Stimulated activated effector memory CD8-positive, alpha-beta T cell treated with anti-CD3 and anti-CD28 coated beads, Interleukin-12 subunit alpha, Interleukin-12 subunit beta, amount 100 ng/mL, for 72 hours (primary cell): ENCODE results near the gene SHROOM2.
A peak's percentile ranks its signal among the peaks of the same experiment; 100 is the strongest.

Source experiments
- ATAC-seq: fragments of 150-1000 bp; cut with Tn5 transposase; 2 replicates; pipeline ENCODE4 v1.10.0; 2021
- DNase-seq, 2 donors: peaks; one replicate each; pipeline ENCODE4 v3.0.0; 2021 to 2022; ENCODE audit warnings: low spot score in 2 of 2
- H3K27ac Mint-ChIP-seq: one replicate; pipeline ENCODE4 v1.8.0; 2022; ENCODE audit warnings: mild to moderate bottlenecking, mixed read lengths
- H3K36me3 Mint-ChIP-seq: one replicate; pipeline ENCODE4 v1.8.0; 2022; ENCODE audit warnings: mild to moderate bottlenecking, mixed read lengths
- H3K4me1 Mint-ChIP-seq: one replicate; pipeline ENCODE4 v1.8.0; 2022; ENCODE audit warnings: mixed read lengths
- H3K4me3 Mint-ChIP-seq: one replicate; pipeline ENCODE4 v1.8.0; 2022; ENCODE audit warnings: mild to moderate bottlenecking, mixed read lengths
- H3K9me3 Mint-ChIP-seq: one replicate; pipeline ENCODE4 v1.8.0; 2022; ENCODE audit warnings: mixed read lengths

Gene SHROOM2

DNA sequence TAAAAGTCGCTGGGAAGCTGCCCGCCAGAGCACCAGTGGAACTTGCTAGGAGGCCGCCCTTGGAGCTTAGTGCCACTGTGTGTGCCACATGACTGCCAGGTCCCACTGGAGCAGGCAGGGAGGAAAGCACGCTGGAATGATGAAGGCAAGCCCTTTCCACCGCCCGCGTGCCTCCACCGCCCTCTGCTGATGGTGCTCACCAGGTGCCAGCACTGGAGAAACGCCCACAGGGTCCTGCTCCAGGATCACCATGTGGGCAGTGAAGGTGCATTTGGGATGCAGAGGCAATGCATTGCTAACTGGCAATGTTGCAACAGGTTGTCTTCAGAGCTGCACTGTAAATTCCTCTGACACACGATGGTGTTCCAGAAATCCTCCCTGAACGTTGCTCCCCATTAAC lies 76.3 kb downstream of the SHROOM2 start:
- ATAC-seq (no peak), DNase-seq (no peak)
- Mint-ChIP-seq H3K27ac (no peak overlapping the region), H3K9me3 (no peaks in the 10 kb centered on the region), H3K36me3 (no peaks in the 10 kb centered on the region), H3K4me3 (no peak overlapping the region), H3K4me1 (no peaks in the 10 kb centered on the region)

DNA sequence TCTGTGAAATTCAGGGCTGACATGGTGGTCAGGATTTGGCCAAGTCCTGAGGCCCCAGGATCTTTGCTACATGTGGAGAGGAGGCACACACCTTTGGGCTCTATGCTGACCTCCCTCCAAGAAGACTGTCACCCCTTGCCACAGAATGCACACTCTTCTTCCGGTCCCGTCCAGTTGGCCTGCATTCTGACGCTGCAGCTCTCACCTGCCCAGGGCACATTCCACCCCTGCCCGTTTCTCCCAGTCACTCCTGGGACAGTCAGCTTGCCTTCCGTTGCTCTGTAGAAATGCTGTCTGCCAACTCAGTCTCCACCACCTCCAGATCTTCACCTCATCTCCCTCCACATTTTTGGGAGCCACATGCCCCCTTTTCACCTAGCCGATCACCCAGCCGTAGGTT lies 76.7 kb downstream of the SHROOM2 start:
- Mint-ChIP-seq H3K27ac (no peak overlapping the region), H3K4me1 (no peaks in the 10 kb centered on the region), H3K4me3 (no peak overlapping the region), H3K36me3 (no peaks in the 10 kb centered on the region), H3K9me3 (no peaks in the 10 kb centered on the region)
- ATAC-seq (no peak), DNase-seq (no peak)

DNA sequence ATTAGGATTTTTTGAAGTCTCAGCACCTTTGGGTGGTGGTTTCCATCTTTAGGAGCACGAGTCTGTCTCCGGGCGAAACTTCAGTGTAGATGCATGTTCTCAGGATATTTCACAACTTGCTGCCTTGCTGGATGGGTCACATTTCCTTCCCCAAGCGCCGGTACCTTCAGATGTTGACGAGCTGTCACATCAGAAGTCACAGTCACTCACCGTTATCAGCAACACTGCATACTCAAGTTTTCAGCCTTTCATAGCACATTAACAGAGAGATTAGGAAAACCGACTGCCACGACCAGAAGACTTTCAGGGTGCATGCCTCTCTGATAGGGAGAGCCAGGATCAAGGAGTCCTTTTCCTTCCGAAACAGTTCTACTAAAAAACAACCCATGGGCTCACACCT lies 77.8 kb downstream of the SHROOM2 start:
- Mint-ChIP-seq H3K36me3 (no peaks in the 10 kb centered on the region), H3K4me1 (no peaks in the 10 kb centered on the region), H3K9me3 (no peaks in the 10 kb centered on the region), H3K27ac (no peak overlapping the region), H3K4me3 (no peak overlapping the region)
- ATAC-seq (no peak), DNase-seq (no peak)

DNA sequence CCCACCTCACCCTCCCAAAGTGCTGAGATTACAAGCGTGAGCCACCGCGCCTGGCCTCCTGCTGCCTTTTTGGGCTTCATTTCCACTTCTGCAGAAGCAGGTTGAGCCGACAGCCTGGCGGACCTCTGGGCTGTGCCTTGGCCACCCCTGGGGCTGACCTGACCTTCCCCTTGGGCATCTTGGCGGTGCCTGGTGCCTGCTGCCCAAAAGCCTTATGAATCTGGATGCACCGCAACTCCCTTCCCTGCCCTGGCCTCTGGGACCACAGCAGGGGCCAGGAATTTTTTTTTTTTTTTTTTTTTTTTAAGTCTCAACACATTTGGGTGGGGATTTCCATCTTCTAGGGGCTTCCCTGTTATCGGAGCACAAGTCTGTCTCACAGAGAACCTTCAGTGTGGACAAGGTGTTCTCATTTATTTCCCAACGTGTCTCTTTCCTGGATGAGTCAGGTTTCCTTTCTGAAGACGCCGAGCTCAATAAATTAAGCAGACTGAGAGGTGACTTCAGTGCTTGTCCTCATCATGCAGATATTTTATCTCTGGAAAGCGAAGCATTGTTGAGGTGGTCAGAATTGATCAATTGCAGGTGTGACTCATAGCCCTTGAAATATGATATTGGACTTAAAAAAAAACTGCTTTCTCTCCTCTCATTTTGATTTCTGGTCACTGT lies 79.7 kb downstream of the SHROOM2 start:
- Mint-ChIP-seq H3K27ac (no peak overlapping the region), H3K4me3 (no peak overlapping the region), H3K9me3 (no peaks in the 10 kb centered on the region), H3K36me3 (no peaks in the 10 kb centered on the region), H3K4me1 (no peaks in the 10 kb centered on the region)
- no peak for ATAC-seq
- no peak for DNase-seq

DNA sequence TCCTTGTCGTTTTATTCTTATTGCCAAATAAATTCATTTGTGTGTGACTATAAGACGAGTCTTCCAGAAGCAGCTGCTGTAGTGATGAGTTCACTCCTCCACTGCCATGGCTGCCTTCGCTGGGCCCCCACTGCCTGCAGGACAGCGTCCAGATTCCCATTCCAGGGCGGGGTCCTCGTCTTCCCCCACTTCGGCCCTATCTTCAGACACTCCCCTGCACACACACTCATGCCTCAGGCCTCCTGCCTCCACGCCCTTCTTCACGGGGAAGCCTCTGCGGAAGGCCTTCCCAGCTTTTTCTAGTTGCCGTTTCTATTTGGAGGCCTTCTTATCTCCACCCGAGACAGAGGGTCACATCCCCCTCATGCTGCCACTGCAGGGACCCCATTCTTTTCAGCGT lies 80.4 kb downstream of the SHROOM2 start:
- DNase-seq (no peak), ATAC-seq (no peak)
- H3K4me1 Mint-ChIP-seq: no peaks in the 10 kb centered on the region
- H3K4me3 Mint-ChIP-seq: no peak overlapping the region
- no peaks in the 10 kb centered on the region for H3K36me3 Mint-ChIP-seq
- no peaks in the 10 kb centered on the region for H3K9me3 Mint-ChIP-seq
- H3K27ac Mint-ChIP-seq: no peak overlapping the region

DNA sequence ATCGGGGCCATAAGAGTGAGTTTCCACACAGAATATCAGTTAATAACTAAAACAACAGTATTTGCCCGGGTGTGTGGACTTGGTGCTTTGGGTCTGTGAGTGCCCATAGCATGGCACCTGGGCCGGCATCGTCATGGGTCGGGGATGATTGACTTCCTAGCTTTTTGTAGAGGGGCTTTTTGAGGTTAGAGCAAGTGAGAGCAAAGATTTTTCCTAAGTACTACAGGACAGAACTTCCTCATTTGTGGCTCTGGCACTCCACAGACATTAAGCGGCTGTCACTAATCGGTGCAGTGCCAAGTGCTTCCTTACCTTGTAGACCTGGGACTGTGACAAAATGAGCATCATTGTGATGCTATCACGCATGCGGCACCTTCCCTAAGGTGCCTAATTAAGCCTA lies 81.0 kb downstream of the SHROOM2 start:
- ATAC-seq: no peak

DNA sequence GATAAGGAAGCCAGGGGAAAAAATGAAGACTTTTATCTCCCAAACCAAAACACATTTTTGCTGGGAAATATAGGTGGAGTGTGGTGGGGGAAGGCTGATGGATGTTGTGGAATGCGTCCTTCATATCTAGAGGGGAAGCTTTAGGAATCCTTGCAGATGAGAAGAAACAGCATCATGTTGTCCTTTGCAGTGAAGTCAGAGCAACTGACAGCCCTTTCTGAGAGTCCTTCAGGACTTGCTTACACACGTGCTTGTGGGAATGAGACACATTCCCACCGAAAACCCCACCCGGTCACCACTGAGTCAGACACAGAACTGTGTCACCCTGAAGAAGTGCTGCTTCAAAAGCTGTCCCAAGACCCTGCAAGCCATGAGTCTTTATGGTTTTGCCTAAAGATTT lies 81.5 kb downstream of the SHROOM2 start:
- no peaks in the 10 kb centered on the region for H3K4me1 Mint-ChIP-seq
- no peak overlapping the region for H3K27ac Mint-ChIP-seq
- no peak for ATAC-seq

More for the DNA sequence above, 81.0 kb downstream of the SHROOM2 start:
- Mint-ChIP-seq H3K9me3 (no peaks in the 10 kb centered on the region), H3K4me1 (no peaks in the 10 kb centered on the region), H3K36me3 (no peaks in the 10 kb centered on the region), H3K4me3 (no peak overlapping the region), H3K27ac (no peak overlapping the region)
- no peak for DNase-seq

DNA sequence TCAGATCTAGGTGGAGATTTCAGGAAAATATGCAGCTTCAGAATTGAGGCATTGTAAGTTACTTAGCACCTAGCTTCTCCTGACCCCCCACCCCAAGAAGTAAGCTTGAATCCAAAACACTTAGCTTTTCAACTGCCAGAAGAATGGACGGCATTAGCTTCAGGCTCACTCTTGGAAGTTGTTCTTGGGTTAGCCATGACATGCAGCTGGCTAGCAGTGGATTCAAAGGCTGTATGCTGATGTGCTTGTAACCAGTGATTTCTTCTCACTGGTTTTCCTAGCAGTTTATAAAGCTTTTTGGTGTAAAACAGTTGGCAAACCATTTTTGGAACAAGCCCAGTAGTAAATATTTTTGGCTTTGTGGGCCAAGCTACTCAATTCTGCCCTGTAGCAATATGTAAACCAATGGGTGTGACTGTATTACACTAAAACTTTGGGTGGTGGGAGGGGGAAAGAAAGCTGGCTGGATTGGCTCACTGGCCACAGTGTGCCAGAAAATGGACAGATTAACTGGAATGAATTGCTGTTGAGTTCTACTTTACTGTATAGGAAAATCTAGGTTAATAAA lies 85.6 kb downstream of the SHROOM2 start:
- ATAC-seq (no peak), DNase-seq (no peak)
- Mint-ChIP-seq H3K4me3 (no peak overlapping the region), H3K27ac (no peak overlapping the region), H3K4me1 (peaks cover 6% of the 10 kb centered on the region), H3K36me3 (no peaks in the 10 kb centered on the region), H3K9me3 (no peaks in the 10 kb centered on the region)

More for the DNA sequence above, 81.5 kb downstream of the SHROOM2 start:
- Mint-ChIP-seq H3K4me3 (no peak overlapping the region), H3K36me3 (no peaks in the 10 kb centered on the region), H3K9me3 (no peaks in the 10 kb centered on the region)
- DNase-seq: no peak

DNA sequence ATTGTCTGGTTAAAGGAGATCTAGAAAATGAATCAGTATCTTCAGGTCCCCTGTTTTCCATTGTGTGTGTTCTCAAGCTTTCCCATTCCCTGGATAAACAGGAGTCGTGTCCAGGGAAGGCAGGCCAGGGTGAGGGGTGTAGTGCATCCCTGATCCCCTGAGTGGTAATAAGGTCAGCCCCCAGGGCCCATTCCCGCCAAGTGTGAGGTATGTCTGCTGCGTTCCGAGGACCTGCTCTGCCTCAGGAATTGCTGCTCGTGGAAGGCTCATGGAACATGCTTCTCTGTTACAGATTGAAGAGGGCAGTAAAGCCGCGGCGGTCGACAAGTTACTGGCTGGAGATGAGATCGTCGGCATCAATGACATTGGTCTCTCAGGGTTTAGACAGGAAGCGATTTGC lies 87.1 kb downstream of the SHROOM2 start:
- Mint-ChIP-seq H3K36me3 (no peaks in the 10 kb centered on the region), H3K9me3 (no peaks in the 10 kb centered on the region), H3K4me1 (peaks cover 6% of the 10 kb centered on the region), H3K4me3 (no peak overlapping the region), H3K27ac (no peak overlapping the region)
- ATAC-seq (no peak), DNase-seq (no peak)

DNA sequence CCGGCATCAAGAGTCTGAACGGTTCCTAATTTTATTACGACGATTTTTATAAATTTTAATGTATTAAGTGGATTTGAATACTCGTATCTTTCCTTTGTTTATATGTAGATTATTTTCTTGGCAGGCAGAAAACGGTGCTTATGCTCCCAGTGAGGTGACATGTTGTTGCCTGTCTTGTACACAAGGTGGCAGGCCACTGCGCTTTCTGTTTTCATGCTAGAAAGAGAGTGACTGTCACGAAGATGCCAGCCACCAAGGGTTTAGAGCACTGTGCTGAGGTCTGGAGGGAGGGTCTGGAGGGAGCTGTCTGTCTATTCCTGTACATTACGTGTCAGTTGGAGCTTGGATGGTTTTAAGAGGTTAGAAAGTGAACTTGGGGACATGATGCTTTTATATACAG lies 87.7 kb downstream of the SHROOM2 start:
- peaks cover 6% of the 10 kb centered on the region for H3K4me1 Mint-ChIP-seq

DNA sequence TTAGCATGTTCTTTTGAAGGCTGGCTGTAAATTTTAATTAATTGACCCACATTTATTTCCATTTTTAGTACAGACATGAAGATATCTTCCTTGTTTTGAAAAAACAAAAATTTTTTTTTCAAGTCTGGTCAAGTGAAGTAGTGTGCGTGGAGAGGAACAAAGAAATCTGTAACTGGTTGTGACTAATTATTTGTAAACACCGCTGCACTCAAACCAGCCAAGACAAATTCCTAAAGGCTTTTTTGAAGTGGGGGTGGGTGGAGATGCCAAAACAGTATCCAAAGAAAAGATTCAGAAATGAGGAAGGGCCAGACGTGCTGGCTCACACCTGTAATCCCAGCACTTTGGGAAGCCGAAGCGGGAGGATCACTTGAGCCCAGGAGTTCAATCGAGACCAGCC lies 88.3 kb downstream of the SHROOM2 start:
- Mint-ChIP-seq H3K27ac (no peak overlapping the region), H3K9me3 (no peaks in the 10 kb centered on the region), H3K4me1 (peaks cover 6% of the 10 kb centered on the region), H3K4me3 (no peak overlapping the region), H3K36me3 (no peaks in the 10 kb centered on the region)
- ATAC-seq (no peak), DNase-seq (no peak)

More for the DNA sequence above, 87.7 kb downstream of the SHROOM2 start:
- Mint-ChIP-seq H3K9me3 (no peaks in the 10 kb centered on the region), H3K27ac (no peak overlapping the region), H3K4me3 (no peak overlapping the region), H3K36me3 (no peaks in the 10 kb centered on the region)
- DNase-seq: peak in 1 of 2 donors; percentile 50
- ATAC-seq: peak; percentile 63

DNA sequence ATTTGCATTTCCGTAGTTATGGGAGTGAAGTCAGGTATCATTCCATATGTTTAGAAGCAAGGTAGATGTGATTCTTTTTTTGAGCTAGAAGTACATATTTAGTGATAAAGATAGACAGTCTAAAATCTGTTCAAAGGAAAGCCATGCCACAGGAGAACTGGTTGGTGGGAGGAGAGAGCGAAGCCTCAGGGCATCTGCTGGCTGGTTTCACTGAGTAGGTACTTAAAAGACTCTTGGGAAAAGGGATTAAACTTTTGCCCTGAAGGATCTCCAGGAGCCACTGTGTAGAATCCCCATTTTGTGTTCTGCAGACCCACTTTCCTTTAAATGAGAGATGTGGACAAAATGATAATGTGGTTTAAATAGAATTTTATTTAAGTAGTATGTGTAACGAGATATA lies 89.6 kb downstream of the SHROOM2 start:
- no peaks in the 10 kb centered on the region for H3K9me3 Mint-ChIP-seq
- no peak for DNase-seq
- H3K4me1 Mint-ChIP-seq: peaks cover 6% of the 10 kb centered on the region
- H3K27ac Mint-ChIP-seq: no peak overlapping the region
- no peak for ATAC-seq
- H3K36me3 Mint-ChIP-seq: no peaks in the 10 kb centered on the region
- H3K4me3 Mint-ChIP-seq: no peak overlapping the region

DNA sequence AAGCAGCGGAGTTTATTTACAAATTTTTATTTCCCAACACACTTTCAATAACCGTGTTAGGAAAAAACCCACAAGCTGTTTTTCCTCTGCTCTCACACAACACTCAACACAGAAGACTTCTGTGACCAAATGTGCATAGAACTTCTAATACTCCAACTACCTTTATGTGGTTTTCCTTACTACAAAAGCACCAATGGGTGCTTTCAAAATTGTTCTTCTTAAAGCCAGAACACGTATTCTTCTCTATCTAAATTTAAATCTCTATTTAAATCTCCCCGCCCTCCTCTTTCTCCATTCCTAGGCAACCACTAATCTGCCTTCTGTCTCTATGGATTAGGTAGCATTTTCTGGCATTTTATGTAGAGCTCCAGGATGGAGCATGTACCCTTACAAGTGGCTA lies 90.0 kb downstream of the SHROOM2 start:
- H3K9me3 Mint-ChIP-seq: no peaks in the 10 kb centered on the region
- DNase-seq: no peak
- no peak overlapping the region for H3K4me3 Mint-ChIP-seq
- H3K36me3 Mint-ChIP-seq: no peaks in the 10 kb centered on the region
- ATAC-seq: no peak
- no peak overlapping the region for H3K27ac Mint-ChIP-seq
- peaks cover 6% of the 10 kb centered on the region for H3K4me1 Mint-ChIP-seq

DNA sequence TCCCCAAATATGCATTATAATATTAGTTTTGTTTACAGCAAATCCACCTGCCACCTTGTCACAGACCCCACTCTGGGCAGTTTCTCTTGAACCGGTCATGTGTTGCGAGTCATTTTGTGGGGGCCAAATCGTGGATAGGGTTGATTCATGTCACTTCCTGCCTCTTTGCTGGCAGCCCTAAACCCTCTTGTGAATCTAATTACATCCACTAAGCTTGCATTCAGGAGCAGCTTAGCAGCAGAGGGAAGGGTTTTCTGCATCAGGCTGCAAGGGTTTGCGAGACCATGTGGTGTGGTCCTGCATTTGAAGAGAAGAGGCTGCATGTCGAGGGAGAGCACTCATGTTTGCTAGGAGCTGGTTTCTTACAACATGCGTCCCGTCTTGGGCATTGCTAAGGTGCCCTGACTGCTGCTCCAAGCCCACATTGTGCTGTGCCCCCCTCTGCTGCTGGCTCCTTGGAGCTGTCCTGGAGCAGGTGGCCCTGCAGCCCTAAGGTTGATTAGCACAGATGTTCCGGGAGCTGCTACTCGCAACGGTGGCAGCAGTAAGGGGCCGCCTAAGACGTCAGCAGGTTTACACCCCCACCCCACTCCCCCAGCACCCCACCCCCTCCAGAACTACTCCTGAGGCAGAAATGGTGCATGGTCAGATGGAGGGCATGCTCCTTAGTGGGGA lies 92.1 kb downstream of the SHROOM2 start:
- Mint-ChIP-seq H3K9me3 (no peaks in the 10 kb centered on the region), H3K4me1 (peaks cover 6% of the 10 kb centered on the region), H3K36me3 (no peaks in the 10 kb centered on the region), H3K4me3 (no peak overlapping the region), H3K27ac (no peak overlapping the region)
- ATAC-seq: no peak
- no peak for DNase-seq

DNA sequence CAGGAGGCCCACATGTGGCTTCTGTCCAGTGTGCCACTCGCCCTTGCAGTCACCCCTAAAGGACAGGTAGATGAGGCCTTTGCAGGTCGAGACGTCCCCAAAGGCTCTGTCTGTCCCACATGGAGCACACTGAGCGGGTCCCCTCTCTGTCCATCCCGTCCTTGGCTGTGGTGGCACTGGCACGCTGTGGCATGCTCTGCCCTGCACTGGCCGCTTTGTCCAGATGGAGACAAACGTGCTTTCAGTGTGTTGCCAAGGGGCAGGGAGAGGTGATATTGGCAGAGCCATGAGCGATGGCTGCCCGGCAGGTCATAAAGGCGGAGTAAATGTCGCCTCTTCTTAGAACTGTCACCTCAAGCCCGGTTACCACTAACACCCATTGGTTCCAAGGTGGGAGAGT lies 94.0 kb downstream of the SHROOM2 start:
- Mint-ChIP-seq H3K27ac (no peak overlapping the region), H3K9me3 (no peaks in the 10 kb centered on the region), H3K36me3 (no peaks in the 10 kb centered on the region), H3K4me1 (no peaks in the 10 kb centered on the region), H3K4me3 (no peak overlapping the region)
- ATAC-seq (no peak), DNase-seq (no peak)

DNA sequence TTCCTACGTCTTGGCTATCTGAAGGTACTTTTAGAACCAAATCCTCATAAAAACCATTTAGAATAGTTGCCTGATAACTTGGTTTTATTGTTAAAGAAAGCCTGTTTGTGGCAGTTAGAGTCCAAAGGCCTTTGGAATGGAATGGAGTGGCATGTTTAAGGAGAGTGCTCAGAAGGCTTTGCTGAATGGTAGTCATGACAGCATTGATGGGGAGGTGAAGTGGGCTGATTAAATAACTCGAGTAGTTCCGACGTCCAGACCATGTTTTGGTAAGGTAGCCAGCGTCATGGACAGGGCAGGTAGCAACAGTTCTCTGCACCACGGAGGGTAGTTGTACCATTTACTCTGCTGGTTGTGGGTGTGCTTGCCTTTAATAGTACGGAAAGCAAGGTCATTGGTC lies 94.6 kb downstream of the SHROOM2 start:
- Mint-ChIP-seq H3K4me3 (no peak overlapping the region), H3K36me3 (no peaks in the 10 kb centered on the region), H3K9me3 (no peaks in the 10 kb centered on the region), H3K4me1 (no peaks in the 10 kb centered on the region), H3K27ac (no peak overlapping the region)
- no peak for ATAC-seq
- no peak for DNase-seq
